ENCODE measurements around the gene APOC3. TPM values are rescaled to one million over a fixed set of nuclear protein-coding genes. Genes with fewer than 3 reads are reported as not detected.

APOC3 gene
- total and polyA plus RNA-seq, 2 of the 4 experiments (the other 2 are of a cell fraction): not detected

DNA sequence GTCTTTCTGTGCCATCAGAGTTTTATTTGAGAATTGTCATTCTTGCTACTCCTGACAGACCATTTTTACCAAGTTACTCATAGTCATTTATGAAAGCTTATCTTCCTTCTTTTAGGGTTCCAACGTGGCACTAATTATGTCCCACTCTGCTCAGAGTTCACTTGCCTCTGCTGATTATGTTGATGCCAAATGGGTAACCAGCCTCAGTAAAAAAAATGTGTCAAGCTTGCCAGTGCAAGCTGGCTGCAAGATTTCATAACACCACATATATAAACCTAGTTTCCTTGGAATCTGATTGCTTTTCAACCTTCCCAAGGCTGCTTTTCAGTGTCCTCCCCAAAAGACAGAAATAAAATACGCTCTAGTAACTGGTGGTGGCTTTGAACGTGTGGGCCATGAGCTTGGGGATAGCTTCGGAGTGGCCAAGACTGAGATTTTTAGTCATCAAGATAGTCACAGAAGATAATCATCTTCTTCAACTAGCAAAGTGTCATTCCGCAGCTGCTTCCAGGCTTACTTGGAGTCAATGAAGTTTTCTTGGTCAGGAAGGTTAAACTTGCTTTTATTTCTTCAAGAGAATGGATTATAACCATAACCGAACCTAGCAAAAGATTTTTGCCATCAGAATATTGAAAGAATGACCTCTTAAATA is 37.2 kb downstream of the APOC3 start:
- no peak overlapping the region for H2AK9ac ChIP-seq (replicated peaks; ENCODE audit: low read depth, low read length, poor library complexity)
- no peak overlapping the region for H3K18ac ChIP-seq (ENCODE audit: low read depth, low read length)
- dilution Hi-C loops (cut with HindIII; ENCODE audit: low sequenced_read_pairs, unreplicated experiment): no loop called here
- no peak overlapping the region for H3K9ac ChIP-seq (ENCODE audit: low read depth, low read length)
- H3K23ac ChIP-seq (ENCODE audit: low read depth, low read length): no peak overlapping the region
- H4K8ac ChIP-seq (ENCODE audit: low read depth in 2 of 2, low read length in 2 of 2): no peak overlapping the region
- no peak for TF ChIP-seq SMC3 (IDR thresholded peaks at IDR 0.05; ENCODE audit: low read depth, low read length)
- TF ChIP-seq CHD1 (IDR thresholded peaks at IDR 0.05; ENCODE audit: low read depth, low read length): no peak
- TF ChIP-seq MAFK (IDR thresholded peaks at IDR 0.05; ENCODE audit: low read depth, low read length): no peak
- no peak for TF ChIP-seq RFX5 (IDR thresholded peaks at IDR 0.05; ENCODE audit: low read depth, low read length)
- no peak for TF ChIP-seq RCOR1 (IDR thresholded peaks at IDR 0.05; ENCODE audit: insufficient replicate concordance, low read length)
- TF ChIP-seq, protein P1, sequence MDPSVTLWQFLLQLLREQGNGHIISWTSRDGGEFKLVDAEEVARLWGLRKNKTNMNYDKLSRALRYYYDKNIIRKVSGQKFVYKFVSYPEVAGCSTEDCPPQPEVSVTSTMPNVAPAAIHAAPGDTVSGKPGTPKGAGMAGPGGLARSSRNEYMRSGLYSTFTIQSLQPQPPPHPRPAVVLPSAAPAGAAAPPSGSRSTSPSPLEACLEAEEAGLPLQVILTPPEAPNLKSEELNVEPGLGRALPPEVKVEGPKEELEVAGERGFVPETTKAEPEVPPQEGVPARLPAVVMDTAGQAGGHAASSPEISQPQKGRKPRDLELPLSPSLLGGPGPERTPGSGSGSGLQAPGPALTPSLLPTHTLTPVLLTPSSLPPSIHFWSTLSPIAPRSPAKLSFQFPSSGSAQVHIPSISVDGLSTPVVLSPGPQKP (IDR thresholded peaks at IDR 0.05; ENCODE audit: borderline replicate concordance, low read depth, low read length): no peak
- TF ChIP-seq USF2 (IDR thresholded peaks at IDR 0.05; ENCODE audit: low read depth, low read length): no peak
- no peak for DNase-seq
- H3K79me1 ChIP-seq (ENCODE audit: low read depth in 1 of 2, low read length in 2 of 2): peaks cover 0 to 7% of the 10 kb centered on the region in 2 experiments; a peak in 2 of 4 replicates
- H3K14ac ChIP-seq (replicated peaks; ENCODE audit: low read depth, low read length): no peak overlapping the region
- BruUV-seq (replicated peaks): no TSS peak
- no peak overlapping the region for H3K4ac ChIP-seq (ENCODE audit: low read depth, low read length)
- no CpG with 5 or more reads among the region's 6 CpGs for WGBS, 2 experiments (ENCODE audit: extremely low coverage in 2 of 2, insufficient read length in 1 of 2)
- H4K20me1 ChIP-seq (ENCODE audit: insufficient read depth, low read length): no peaks in the 10 kb centered on the region
- peaks cover 33% of the 10 kb centered on the region for H3K36me3 ChIP-seq (ENCODE audit: control insufficient read depth, insufficient read depth, low read length)
- CTCF ChIA-PET: no interaction called here
- intact Hi-C loops (cut with micrococcal nuclease): no loop called here
- in situ Hi-C loops (cut with MboI; ENCODE audit: low sequenced_read_pairs): no loop called here
- POLR2A ChIA-PET (ENCODE audit: unreplicated experiment): no interaction called here
- H4K91ac ChIP-seq (ENCODE audit: insufficient read depth, low read depth, low read length): no peak overlapping the region
- H3K56ac ChIP-seq (ENCODE audit: extremely low read depth, insufficient read depth, low read length): no peak overlapping the region
- no peak overlapping the region for H3K4me3 ChIP-seq (ENCODE audit: insufficient read depth, low read depth, low read length)
- H3K27ac ChIP-seq (ENCODE audit: insufficient read depth, low read length): no peak overlapping the region
- no peak overlapping the region for H2BK20ac ChIP-seq (ENCODE audit: low read depth, low read length)
- no peak overlapping the region for H3K4me2 ChIP-seq (ENCODE audit: low read depth, low read length)
- ATAC-seq (ENCODE audit: low read depth): no peak
- no peaks in the 10 kb centered on the region for H3K27me3 ChIP-seq (ENCODE audit: control insufficient read depth, insufficient read depth, low read length)
- H4K5ac ChIP-seq (ENCODE audit: low read depth, low read length): no peak overlapping the region
- no peak overlapping the region for H2AFZ ChIP-seq (replicated peaks; ENCODE audit: low read length, poor library complexity)
- no peak overlapping the region for H2BK15ac ChIP-seq (ENCODE audit: low read depth, low read length)
- no peak overlapping the region for H2AK5ac ChIP-seq (ENCODE audit: low read depth, low read length)
- no peaks in the 10 kb centered on the region for H3K9me3 ChIP-seq (ENCODE audit: control insufficient read depth, insufficient read depth, low read length)
- peaks cover 15% of the 10 kb centered on the region for H3K9me1 ChIP-seq (ENCODE audit: insufficient read depth, low read length)
- H3K4me1 ChIP-seq (ENCODE audit: control insufficient read depth, insufficient read depth, low read length): peaks cover 8% of the 10 kb centered on the region
- no peak overlapping the region for H2BK5ac ChIP-seq (ENCODE audit: low read depth, low read length, poor library complexity, severe bottlenecking)
- H2BK120ac ChIP-seq (ENCODE audit: low read depth, low read length): no peak overlapping the region
